HL-60/S4 treated with phorbol 12-myristate 13-acetate at 8.2 ng/mL for 4 days and 3 days (cell line): ENCODE measurements around the gene ENAH.

Source experiments
- in situ Hi-C: fragments of 300-500 bp; cut with MboI; formaldehyde crosslinking; loops from 2 replicates; pipeline ENCODE4 v1.15.0; 2022; ENCODE audit warnings: low sequenced_read_pairs

ENAH gene

GRCh38 chr1:225572422-225572821 is 80.5 kb downstream of the ENAH start:
- in situ Hi-C loops: no loop called here

GRCh38 chr1:225567789-225568188 is 85.1 kb downstream of the ENAH start:
- in situ Hi-C loops: loop anchor here (10.0 kb wide), 1 partner anchor 197 kb away; no protein-coding TSS in a partner anchor

GRCh38 chr1:225565847-225566246 is 87.1 kb downstream of the ENAH start:
- in situ Hi-C loops: loop anchor here (10.0 kb wide), 1 partner anchor 199 kb away; no protein-coding TSS in a partner anchor

GRCh38 chr1:225561675-225562074 is 91.2 kb downstream of the ENAH start:
- in situ Hi-C loops: loop anchor here (10.0 kb wide), 1 partner anchor 203 kb away; no protein-coding TSS in a partner anchor

- in situ Hi-C loops: loop anchor here (10.0 kb wide), 1 partner anchor 205 kb away; no protein-coding TSS in a partner anchor
Measured at GRCh38 chr1:225559902-225560301, 93.0 kb downstream of the ENAH start.

- in situ Hi-C loops: no loop called here
Measured at GRCh38 chr1:225559326-225559725, 93.6 kb downstream of the ENAH start.

- in situ Hi-C loops: no loop called here
Measured at GRCh38 chr1:225556694-225557093, 96.2 kb downstream of the ENAH start.

- in situ Hi-C loops: no loop called here
Measured at GRCh38 chr1:225555821-225556220, 97.1 kb downstream of the ENAH start.

GRCh38 chr1:225554216-225554812 is 98.6 kb downstream of the ENAH start:
- in situ Hi-C loops: no loop called here

- in situ Hi-C loops: no loop called here
Measured at GRCh38 chr1:225549821-225550220, 103.1 kb downstream of the ENAH start.

- in situ Hi-C loops: no loop called here
Measured at GRCh38 chr1:225548140-225548857, 104.6 kb downstream of the ENAH start.

- in situ Hi-C loops: no loop called here
Measured at GRCh38 chr1:225545649-225546048, 107.3 kb downstream of the ENAH start.

GRCh38 chr1:225544924-225545323 is 108.0 kb downstream of the ENAH start:
- in situ Hi-C loops: no loop called here

GRCh38 chr1:225544263-225544662 is 108.7 kb downstream of the ENAH start:
- in situ Hi-C loops: no loop called here

- in situ Hi-C loops: no loop called here
Measured at GRCh38 chr1:225543350-225543749, 109.6 kb downstream of the ENAH start.

GRCh38 chr1:225541383-225541782 is 111.5 kb downstream of the ENAH start:
- in situ Hi-C loops: no loop called here

GRCh38 chr1:225539575-225539974 is 113.3 kb downstream of the ENAH start:
- in situ Hi-C loops: no loop called here

GRCh38 chr1:225539069-225539468 is 113.9 kb downstream of the ENAH start:
- in situ Hi-C loops: no loop called here

- in situ Hi-C loops: no loop called here
Measured at GRCh38 chr1:225537554-225538251, 115.2 kb downstream of the ENAH start.

- in situ Hi-C loops: no loop called here
Measured at GRCh38 chr1:225535280-225535679, 117.6 kb downstream of the ENAH start.

GRCh38 chr1:225534772-225535171 is 118.2 kb downstream of the ENAH start:
- in situ Hi-C loops: no loop called here

- in situ Hi-C loops: no loop called here
Measured at GRCh38 chr1:225534135-225534534, 118.8 kb downstream of the ENAH start.
